Measurements from ENCODE around the gene TNFRSF19.

TNFRSF19 gene

DNA sequence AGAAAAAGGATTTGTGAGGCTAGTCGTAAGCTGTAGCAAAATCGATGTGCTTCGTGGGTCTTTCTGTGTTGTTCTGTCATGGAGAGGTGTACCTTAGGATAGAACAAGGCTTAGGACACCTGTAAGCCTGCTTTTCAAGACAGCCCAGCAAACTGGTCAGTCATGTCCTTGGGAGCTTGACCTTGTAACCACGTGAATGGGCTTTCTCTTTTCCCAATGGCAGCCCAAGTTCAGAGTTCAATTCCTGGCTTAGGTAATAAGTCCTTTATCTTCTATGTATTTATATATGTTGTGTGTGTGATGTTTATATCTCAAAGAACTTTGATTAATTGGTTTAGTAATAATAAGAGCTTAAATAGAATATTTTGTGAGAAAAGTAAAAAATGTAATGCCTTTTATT, 112.9 kb downstream of the TNFRSF19 start:
- Histone ChIP-seq H3K36me3 (ENCODE audit: control insufficient read depth in 2 of 2, insufficient read depth in 1 of 2, low read length in 2 of 2) (no peaks in the 10 kb centered on the region), H3K4me3 (ENCODE audit: low read depth, low read length) (no peak overlapping the region), H3K27ac (ENCODE audit: extremely low read depth, low read depth, low read length) (no peak overlapping the region), H3K4me1 (ENCODE audit: control insufficient read depth, insufficient read depth, low read length) (no peaks in the 10 kb centered on the region), H3K9me3 (ENCODE audit: control insufficient read depth, insufficient read depth, low read depth, low read length) (no peaks in the 10 kb centered on the region)
- ChIA-PET POLR2A (no interaction called here), CTCF (no interaction called here)
- TF ChIP-seq ZNF549 (tag by site-specific recombination; IDR thresholded peaks at IDR 0.05) (no peak), ZNF664 (tag by site-specific recombination; IDR thresholded peaks at IDR 0.05) (no peak), REPIN1 (tag by site-specific recombination; IDR thresholded peaks at IDR 0.05; ENCODE audit: low read depth) (no peak), ZNF560 (tag by site-specific recombination; IDR thresholded peaks at IDR 0.05; ENCODE audit: borderline replicate concordance) (no peak), MYNN (tag by site-specific recombination; IDR thresholded peaks at IDR 0.05; ENCODE audit: borderline replicate concordance) (no peak), ZNF585B (tag by site-specific recombination; IDR thresholded peaks at IDR 0.05) (no peak), ZBTB20 (tag by site-specific recombination; IDR thresholded peaks at IDR 0.05) (no peak), ZNF707 (tag by site-specific recombination; IDR thresholded peaks at IDR 0.05) (no peak), KLF10 (tag by site-specific recombination; IDR thresholded peaks at IDR 0.05) (no peak), ZFP37 (tag by site-specific recombination; IDR thresholded peaks at IDR 0.05) (no peak), ZNF169 (tag by site-specific recombination; IDR thresholded peaks at IDR 0.05) (no peak), ZSCAN23 (tag by site-specific recombination; IDR thresholded peaks at IDR 0.05) (no peak), RBAK (tag by site-specific recombination; IDR thresholded peaks at IDR 0.05) (no peak)
- TF ChIP-seq, protein P1, sequence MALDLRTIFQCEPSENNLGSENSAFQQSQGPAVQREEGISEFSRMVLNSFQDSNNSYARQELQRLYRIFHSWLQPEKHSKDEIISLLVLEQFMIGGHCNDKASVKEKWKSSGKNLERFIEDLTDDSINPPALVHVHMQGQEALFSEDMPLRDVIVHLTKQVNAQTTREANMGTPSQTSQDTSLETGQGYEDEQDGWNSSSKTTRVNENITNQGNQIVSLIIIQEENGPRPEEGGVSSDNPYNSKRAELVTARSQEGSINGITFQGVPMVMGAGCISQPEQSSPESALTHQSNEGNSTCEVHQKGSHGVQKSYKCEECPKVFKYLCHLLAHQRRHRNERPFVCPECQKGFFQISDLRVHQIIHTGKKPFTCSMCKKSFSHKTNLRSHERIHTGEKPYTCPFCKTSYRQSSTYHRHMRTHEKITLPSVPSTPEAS (tag by site-specific recombination; IDR thresholded peaks at IDR 0.05), result no peak
- TF ChIP-seq, protein P2, sequence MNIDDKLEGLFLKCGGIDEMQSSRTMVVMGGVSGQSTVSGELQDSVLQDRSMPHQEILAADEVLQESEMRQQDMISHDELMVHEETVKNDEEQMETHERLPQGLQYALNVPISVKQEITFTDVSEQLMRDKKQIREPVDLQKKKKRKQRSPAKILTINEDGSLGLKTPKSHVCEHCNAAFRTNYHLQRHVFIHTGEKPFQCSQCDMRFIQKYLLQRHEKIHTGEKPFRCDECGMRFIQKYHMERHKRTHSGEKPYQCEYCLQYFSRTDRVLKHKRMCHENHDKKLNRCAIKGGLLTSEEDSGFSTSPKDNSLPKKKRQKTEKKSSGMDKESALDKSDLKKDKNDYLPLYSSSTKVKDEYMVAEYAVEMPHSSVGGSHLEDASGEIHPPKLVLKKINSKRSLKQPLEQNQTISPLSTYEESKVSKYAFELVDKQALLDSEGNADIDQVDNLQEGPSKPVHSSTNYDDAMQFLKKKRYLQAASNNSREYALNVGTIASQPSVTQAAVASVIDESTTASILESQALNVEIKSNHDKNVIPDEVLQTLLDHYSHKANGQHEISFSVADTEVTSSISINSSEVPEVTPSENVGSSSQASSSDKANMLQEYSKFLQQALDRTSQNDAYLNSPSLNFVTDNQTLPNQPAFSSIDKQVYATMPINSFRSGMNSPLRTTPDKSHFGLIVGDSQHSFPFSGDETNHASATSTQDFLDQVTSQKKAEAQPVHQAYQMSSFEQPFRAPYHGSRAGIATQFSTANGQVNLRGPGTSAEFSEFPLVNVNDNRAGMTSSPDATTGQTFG (tag by site-specific recombination; IDR thresholded peaks at IDR 0.05; ENCODE audit: borderline replicate concordance), result no peak
- TF ChIP-seq, protein P3, sequence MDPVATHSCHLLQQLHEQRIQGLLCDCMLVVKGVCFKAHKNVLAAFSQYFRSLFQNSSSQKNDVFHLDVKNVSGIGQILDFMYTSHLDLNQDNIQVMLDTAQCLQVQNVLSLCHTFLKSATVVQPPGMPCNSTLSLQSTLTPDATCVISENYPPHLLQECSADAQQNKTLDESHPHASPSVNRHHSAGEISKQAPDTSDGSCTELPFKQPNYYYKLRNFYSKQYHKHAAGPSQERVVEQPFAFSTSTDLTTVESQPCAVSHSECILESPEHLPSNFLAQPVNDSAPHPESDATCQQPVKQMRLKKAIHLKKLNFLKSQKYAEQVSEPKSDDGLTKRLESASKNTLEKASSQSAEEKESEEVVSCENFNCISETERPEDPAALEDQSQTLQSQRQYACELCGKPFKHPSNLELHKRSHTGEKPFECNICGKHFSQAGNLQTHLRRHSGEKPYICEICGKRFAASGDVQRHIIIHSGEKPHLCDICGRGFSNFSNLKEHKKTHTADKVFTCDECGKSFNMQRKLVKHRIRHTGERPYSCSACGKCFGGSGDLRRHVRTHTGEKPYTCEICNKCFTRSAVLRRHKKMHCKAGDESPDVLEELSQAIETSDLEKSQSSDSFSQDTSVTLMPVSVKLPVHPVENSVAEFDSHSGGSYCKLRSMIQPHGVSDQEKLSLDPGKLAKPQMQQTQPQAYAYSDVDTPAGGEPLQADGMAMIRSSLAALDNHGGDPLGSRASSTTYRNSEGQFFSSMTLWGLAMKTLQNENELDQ (tag by site-specific recombination; IDR thresholded peaks at IDR 0.05; ENCODE audit: low read depth), result no peak
- TF ChIP-seq, protein P4, sequence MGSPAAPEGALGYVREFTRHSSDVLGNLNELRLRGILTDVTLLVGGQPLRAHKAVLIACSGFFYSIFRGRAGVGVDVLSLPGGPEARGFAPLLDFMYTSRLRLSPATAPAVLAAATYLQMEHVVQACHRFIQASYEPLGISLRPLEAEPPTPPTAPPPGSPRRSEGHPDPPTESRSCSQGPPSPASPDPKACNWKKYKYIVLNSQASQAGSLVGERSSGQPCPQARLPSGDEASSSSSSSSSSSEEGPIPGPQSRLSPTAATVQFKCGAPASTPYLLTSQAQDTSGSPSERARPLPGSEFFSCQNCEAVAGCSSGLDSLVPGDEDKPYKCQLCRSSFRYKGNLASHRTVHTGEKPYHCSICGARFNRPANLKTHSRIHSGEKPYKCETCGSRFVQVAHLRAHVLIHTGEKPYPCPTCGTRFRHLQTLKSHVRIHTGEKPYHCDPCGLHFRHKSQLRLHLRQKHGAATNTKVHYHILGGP (tag by site-specific recombination; IDR thresholded peaks at IDR 0.05), result no peak
- TF ChIP-seq, protein P5, sequence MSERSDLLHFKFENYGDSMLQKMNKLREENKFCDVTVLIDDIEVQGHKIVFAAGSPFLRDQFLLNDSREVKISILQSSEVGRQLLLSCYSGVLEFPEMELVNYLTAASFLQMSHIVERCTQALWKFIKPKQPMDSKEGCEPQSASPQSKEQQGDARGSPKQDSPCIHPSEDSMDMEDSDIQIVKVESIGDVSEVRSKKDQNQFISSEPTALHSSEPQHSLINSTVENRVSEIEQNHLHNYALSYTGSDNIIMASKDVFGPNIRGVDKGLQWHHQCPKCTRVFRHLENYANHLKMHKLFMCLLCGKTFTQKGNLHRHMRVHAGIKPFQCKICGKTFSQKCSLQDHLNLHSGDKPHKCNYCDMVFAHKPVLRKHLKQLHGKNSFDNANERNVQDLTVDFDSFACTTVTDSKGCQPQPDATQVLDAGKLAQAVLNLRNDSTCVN (tag by site-specific recombination; optimal IDR thresholded peaks at IDR 0.05), result no peak
- TF ChIP-seq, protein P6, sequence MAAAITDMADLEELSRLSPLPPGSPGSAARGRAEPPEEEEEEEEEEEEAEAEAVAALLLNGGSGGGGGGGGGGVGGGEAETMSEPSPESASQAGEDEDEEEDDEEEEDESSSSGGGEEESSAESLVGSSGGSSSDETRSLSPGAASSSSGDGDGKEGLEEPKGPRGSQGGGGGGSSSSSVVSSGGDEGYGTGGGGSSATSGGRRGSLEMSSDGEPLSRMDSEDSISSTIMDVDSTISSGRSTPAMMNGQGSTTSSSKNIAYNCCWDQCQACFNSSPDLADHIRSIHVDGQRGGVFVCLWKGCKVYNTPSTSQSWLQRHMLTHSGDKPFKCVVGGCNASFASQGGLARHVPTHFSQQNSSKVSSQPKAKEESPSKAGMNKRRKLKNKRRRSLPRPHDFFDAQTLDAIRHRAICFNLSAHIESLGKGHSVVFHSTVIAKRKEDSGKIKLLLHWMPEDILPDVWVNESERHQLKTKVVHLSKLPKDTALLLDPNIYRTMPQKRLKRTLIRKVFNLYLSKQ (tag by site-specific recombination; IDR thresholded peaks at IDR 0.05; ENCODE audit: borderline replicate concordance), result no peak

Measured in HEK293 (cell line).